A673 (cell line): Measurements from ENCODE around the gene TTC28.

Experiments used
- EZH2 ChIP-seq: fragments of 200-600 bp; sonication (generic); IDR thresholded peaks from 2 replicates; pipeline ENCODE4 v1.6.1; 2017; ENCODE audit warnings: borderline replicate concordance, low read depth, mild to moderate bottlenecking, mixed read lengths, antibody characterized with exemption, low read length; ENCODE audit not compliant: poor library complexity, severe bottlenecking
- TF ChIP-seq, protein P1 (sequence below): fragments of 300-800, 200-600 bp; sonication (generic); conservative IDR thresholded peaks from 2 replicates; pipeline ENCODE4 v1.5.1; 2017; ENCODE audit warnings: low read depth, mild to moderate bottlenecking, antibody characterized with exemption, low read length, moderate library complexity, mixed read lengths

DNA sequence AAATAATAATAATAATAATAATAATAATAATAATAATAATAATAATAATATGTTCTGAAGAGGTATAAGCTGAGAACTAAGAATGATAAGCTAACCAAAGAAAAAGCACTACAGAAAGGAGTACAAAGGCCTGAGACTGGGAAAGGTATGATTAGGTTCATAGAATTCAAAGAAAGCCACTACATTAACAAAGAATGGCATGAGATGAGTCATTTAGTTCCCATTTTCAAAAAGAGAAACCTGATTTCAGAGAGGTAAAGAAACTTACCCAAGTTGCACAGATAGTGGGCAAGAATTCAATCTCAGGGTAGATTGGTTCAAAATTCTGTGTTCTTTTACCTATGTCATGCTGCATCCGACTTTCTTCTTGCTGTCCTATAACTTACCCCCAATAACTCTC lies 350.9 kb downstream of the TTC28 start:
- TF ChIP-seq, protein P1, sequence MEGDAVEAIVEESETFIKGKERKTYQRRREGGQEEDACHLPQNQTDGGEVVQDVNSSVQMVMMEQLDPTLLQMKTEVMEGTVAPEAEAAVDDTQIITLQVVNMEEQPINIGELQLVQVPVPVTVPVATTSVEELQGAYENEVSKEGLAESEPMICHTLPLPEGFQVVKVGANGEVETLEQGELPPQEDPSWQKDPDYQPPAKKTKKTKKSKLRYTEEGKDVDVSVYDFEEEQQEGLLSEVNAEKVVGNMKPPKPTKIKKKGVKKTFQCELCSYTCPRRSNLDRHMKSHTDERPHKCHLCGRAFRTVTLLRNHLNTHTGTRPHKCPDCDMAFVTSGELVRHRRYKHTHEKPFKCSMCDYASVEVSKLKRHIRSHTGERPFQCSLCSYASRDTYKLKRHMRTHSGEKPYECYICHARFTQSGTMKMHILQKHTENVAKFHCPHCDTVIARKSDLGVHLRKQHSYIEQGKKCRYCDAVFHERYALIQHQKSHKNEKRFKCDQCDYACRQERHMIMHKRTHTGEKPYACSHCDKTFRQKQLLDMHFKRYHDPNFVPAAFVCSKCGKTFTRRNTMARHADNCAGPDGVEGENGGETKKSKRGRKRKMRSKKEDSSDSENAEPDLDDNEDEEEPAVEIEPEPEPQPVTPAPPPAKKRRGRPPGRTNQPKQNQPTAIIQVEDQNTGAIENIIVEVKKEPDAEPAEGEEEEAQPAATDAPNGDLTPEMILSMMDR: no peak
- no peak for TF ChIP-seq EZH2
